H1 (cell line): ENCODE measurements around the gene NEU2. TPM values are rescaled to one million over a fixed set of nuclear protein-coding genes. Genes with fewer than 3 reads are reported as not detected.

Experiments used
- CTCF ChIA-PET: fragments of 300-600 bp; sonication (Branson Sonifier 250); formaldehyde crosslinking; loops from one replicate; lab custom pipeline; 2021; ENCODE audit not compliant: partially characterized antibody; lab: Charles Lee
- POLR2A ChIA-PET: fragments of 300-600 bp; sonication (Branson Sonifier 250); formaldehyde crosslinking; loops from one replicate; lab custom pipeline; 2021; ENCODE audit warnings: inconsistent platforms; ENCODE audit not compliant: partially characterized antibody; lab: Charles Lee
- DNase-seq, 2 experiments: peaks; one replicate each; pipeline versions ENCODE4 v3.0.0 to v3.0.0-alpha.2; 2010 to 2022; ENCODE audit warnings: low spot score in 2 of 2, low read depth in 1 of 2, mixed read lengths in 1 of 2
- FAIRE-seq: peaks from 2 replicates; lab custom pipeline; 2011; peaks lifted over from hg19 to GRCh38; lab: Jason Lieb, UNC
- H2AFZ ChIP-seq: 2 replicates; pipeline ENCODE4 v1.8.1; 2012; ENCODE audit warnings: low read length, inconsistent platforms
- H2AK5ac ChIP-seq: 2 replicates; pipeline ENCODE4 v1.6.1; 2013; ENCODE audit warnings: low read depth, low read length
- H2BK120ac ChIP-seq: replicated peaks from 2 replicates; pipeline ENCODE3; 2013; ENCODE audit warnings: low read depth, low read length, inconsistent platforms
- H2BK12ac ChIP-seq: 2 replicates; pipeline ENCODE4 v1.6.1; 2013; ENCODE audit warnings: low read depth, low read length
- H2BK15ac ChIP-seq: 2 replicates; pipeline ENCODE4 v1.6.1; 2013; ENCODE audit warnings: low read length
- H2BK20ac ChIP-seq: 2 replicates; pipeline ENCODE4 v1.6.1; 2013; ENCODE audit warnings: low read length
- H2BK5ac ChIP-seq: 2 replicates; pipeline ENCODE4 v1.6.1; 2013; ENCODE audit warnings: low read depth, low read length
- H3K14ac ChIP-seq: 2 replicates; pipeline ENCODE4 v1.6.1; 2013; ENCODE audit warnings: inconsistent platforms; ENCODE audit not compliant: insufficient read length
- H3K18ac ChIP-seq: 2 replicates; pipeline ENCODE4 v1.6.1; 2013; ENCODE audit warnings: low read length; ENCODE audit errors: extremely low read depth
- H3K23ac ChIP-seq: 2 replicates; pipeline ENCODE4 v1.6.1; 2013; ENCODE audit warnings: inconsistent platforms; ENCODE audit not compliant: insufficient read length
- H3K23me2 ChIP-seq: 2 replicates; pipeline ENCODE4 v1.6.1; 2013; ENCODE audit warnings: low read depth, low read length
- H3K27ac ChIP-seq: 2 replicates; pipeline ENCODE4 v1.6.1; 2011; ENCODE audit warnings: low read depth, low read length, inconsistent platforms
- H3K27me3 ChIP-seq, 4 experiments: replicated peaks in 1 of 4; 1 replicate in 1 of 4; 2 replicates in 3 of 4; pipeline versions ENCODE4 v1.6.1 to v1.8.1; 2011 to 2013; ENCODE audit warnings: low read length in 3 of 4, mild to moderate bottlenecking in 3 of 4, inconsistent platforms in 2 of 4, mixed read lengths in 2 of 4, moderate library complexity in 1 of 4; ENCODE audit not compliant: control insufficient read depth in 3 of 4, insufficient read depth in 3 of 4; ENCODE audit errors: extremely low read depth in 1 of 4
- H3K36me3 ChIP-seq, 4 experiments: 2 replicates each; pipeline versions ENCODE4 v1.6.1 to v1.8.1; 2011 to 2013; ENCODE audit warnings: mild to moderate bottlenecking in 4 of 4, low read length in 3 of 4, moderate library complexity in 2 of 4, control low read depth in 1 of 4, inconsistent platforms in 1 of 4; ENCODE audit not compliant: insufficient read depth in 4 of 4, control insufficient read depth in 2 of 4
- H3K4ac ChIP-seq: replicated peaks from 2 replicates; pipeline ENCODE3; 2013; ENCODE audit warnings: low read length, low read depth, mixed read lengths, inconsistent platforms; ENCODE audit not compliant: insufficient read length
- H3K4me1 ChIP-seq, 4 experiments: replicated peaks in 1 of 4; 1 replicate in 1 of 4; 2 replicates in 3 of 4; pipeline versions ENCODE4 v1.6.1 to v1.8.1; 2011 to 2013; ENCODE audit warnings: low read length in 3 of 4, inconsistent platforms in 2 of 4, mixed read lengths in 1 of 4; ENCODE audit not compliant: insufficient read depth in 4 of 4, control insufficient read depth in 3 of 4
- H3K4me2 ChIP-seq, 2 experiments: 2 replicates each; pipeline versions ENCODE4 v1.6.1 to v1.8.1; 2011 to 2013; ENCODE audit warnings: low read depth in 2 of 2, low read length in 2 of 2, control low read depth in 1 of 2, inconsistent platforms in 1 of 2, mild to moderate bottlenecking in 1 of 2; ENCODE audit not compliant: insufficient read depth in 1 of 2
- H3K4me3 ChIP-seq, 4 experiments: fragments of 200-600, 300-600 bp in 1 of 4; sonication (generic), shearing (Covaris generic), sonication (Bioruptor Twin) in 1 of 4; 2 replicates each; pipeline versions ENCODE4 v1.5.1 to v1.8.1; 2011 to 2016; ENCODE audit warnings: low read length in 4 of 4, low read depth in 3 of 4, control low read depth in 2 of 4, inconsistent platforms in 2 of 4, mild to moderate bottlenecking in 2 of 4, mixed read lengths in 1 of 4, moderate library complexity in 1 of 4; ENCODE audit not compliant: insufficient read depth in 2 of 4; ENCODE audit errors: extremely low read depth in 1 of 4
- H3K56ac ChIP-seq: replicated peaks from 2 replicates; pipeline ENCODE3; 2013; ENCODE audit warnings: low read depth, mild to moderate bottlenecking, mixed read lengths, low read length, inconsistent platforms; ENCODE audit not compliant: insufficient read length
- H3K79me1 ChIP-seq: 2 replicates; pipeline ENCODE4 v1.6.1; 2013; ENCODE audit warnings: low read depth, low read length, control low read depth
- H3K79me2 ChIP-seq, 2 experiments: 2 replicates each; pipeline versions ENCODE4 v1.6.1 to v1.8.1; 2012 to 2013; ENCODE audit warnings: low read length in 2 of 2, mild to moderate bottlenecking in 2 of 2, inconsistent platforms in 1 of 2; ENCODE audit not compliant: insufficient read depth in 2 of 2, control insufficient read depth in 1 of 2
- H3K9ac ChIP-seq, 4 experiments: replicated peaks in 1 of 4; 1 replicate in 1 of 4; 2 replicates in 3 of 4; pipeline versions ENCODE4 v1.6.1 to v1.8.1; 2011 to 2013; ENCODE audit warnings: low read depth in 3 of 4, low read length in 3 of 4, control low read depth in 2 of 4, mild to moderate bottlenecking in 2 of 4, moderate library complexity in 2 of 4, inconsistent platforms in 1 of 4; ENCODE audit errors: extremely low read depth in 1 of 4
- H3K9me3 ChIP-seq, 2 experiments: 2 replicates each; pipeline versions ENCODE4 v1.6.1 to v1.8.1; 2012 to 2013; ENCODE audit warnings: mild to moderate bottlenecking in 2 of 2, moderate library complexity in 2 of 2, control low read depth in 1 of 2, inconsistent platforms in 1 of 2, low read depth in 1 of 2, low read length in 1 of 2, mixed read lengths in 1 of 2; ENCODE audit not compliant: insufficient read depth in 2 of 2
- H4K20me1 ChIP-seq, 2 experiments: replicated peaks in 1 of 2; 2 replicates each; pipeline versions ENCODE3 to v1.8.1; 2011 to 2013; ENCODE audit warnings: inconsistent platforms in 2 of 2, low read length in 2 of 2, mild to moderate bottlenecking in 1 of 2; ENCODE audit not compliant: insufficient read depth in 2 of 2, control insufficient read depth in 1 of 2
- H4K5ac ChIP-seq: 2 replicates; pipeline ENCODE4 v1.6.1; 2013; ENCODE audit warnings: low read length, low read depth, mixed read lengths, inconsistent platforms; ENCODE audit not compliant: insufficient read length
- H4K8ac ChIP-seq: 2 replicates; pipeline ENCODE4 v1.8.0; 2013; ENCODE audit warnings: mild to moderate bottlenecking, moderate library complexity, low read length, inconsistent platforms; ENCODE audit not compliant: insufficient read depth; ENCODE audit errors: extremely low read depth
- H4K91ac ChIP-seq: replicated peaks from 2 replicates; pipeline ENCODE3; 2013; ENCODE audit warnings: low read length, mixed read lengths, inconsistent platforms; ENCODE audit not compliant: insufficient read length
- BRCA1 ChIP-seq: IDR thresholded peaks from 2 replicates; pipeline ENCODE4 v1.6.1; 2012; ENCODE audit warnings: low read depth, low read length, improper control_type of control experiment
- CHD2 ChIP-seq: IDR thresholded peaks from 2 replicates; pipeline ENCODE4 v1.6.1; 2012; ENCODE audit warnings: low read length, improper control_type of control experiment
- FOSL1 ChIP-seq: IDR thresholded peaks from 2 replicates; pipeline ENCODE4 v1.6.1; 2011; ENCODE audit warnings: mild to moderate bottlenecking, low read depth, low read length, moderate library complexity; ENCODE audit not compliant: insufficient read depth
- JUND ChIP-seq: IDR thresholded peaks from 2 replicates; pipeline ENCODE4 v1.6.1; 2011; ENCODE audit warnings: mild to moderate bottlenecking, improper control_type of control experiment, low read length
- KDM4A ChIP-seq: IDR thresholded peaks from one replicate; pipeline ENCODE4 v1.7.1; 2012; ENCODE audit warnings: low read depth, mild to moderate bottlenecking, moderate library complexity, low read length, inconsistent platforms; ENCODE audit not compliant: severe bottlenecking
- PHF8 ChIP-seq: fragments of 200-600 bp; sonication (generic); conservative IDR thresholded peaks from 2 replicates; pipeline ENCODE4 v1.7.1; 2012; ENCODE audit warnings: low read depth, mild to moderate bottlenecking, inconsistent platforms, low read length, moderate library complexity
- RAD21 ChIP-seq, 2 experiments: IDR thresholded peaks in 1 of 2; conservative IDR thresholded peaks in 1 of 2; 2 replicates each; pipeline ENCODE4 v1.6.1; 2011; ENCODE audit warnings: low read depth in 2 of 2, low read length in 2 of 2, improper control_type of control experiment in 1 of 2, inconsistent platforms in 1 of 2, mild to moderate bottlenecking in 1 of 2, moderate library complexity in 1 of 2
- RNF2 ChIP-seq: fragments of 200-900, 300-1000 bp; sonication (generic); IDR thresholded peaks from 2 replicates; pipeline ENCODE4 v1.7.1; 2016; ENCODE audit warnings: borderline replicate concordance, low read depth, mild to moderate bottlenecking, antibody characterized with exemption, low read length; ENCODE audit not compliant: poor library complexity, severe bottlenecking; ENCODE audit errors: missing control alignments
- SIN3A ChIP-seq, 2 experiments: IDR thresholded peaks in 1 of 2; conservative IDR thresholded peaks in 1 of 2; 2 replicates each; pipeline ENCODE4 v1.6.1; 2011 to 2012; ENCODE audit warnings: low read length in 2 of 2, improper control_type of control experiment in 1 of 2, low read depth in 1 of 2, mild to moderate bottlenecking in 1 of 2
- SP1 ChIP-seq: IDR thresholded peaks from 2 replicates; pipeline ENCODE4 v1.6.1; 2011; ENCODE audit warnings: low read depth, low read length
- TEAD4 ChIP-seq: IDR thresholded peaks from 2 replicates; pipeline ENCODE4 v1.6.1; 2012; ENCODE audit warnings: low read depth, low read length, inconsistent platforms, mixed read lengths
- YY1 ChIP-seq: IDR thresholded peaks from 2 replicates; pipeline ENCODE4 v1.6.1; 2011; ENCODE audit warnings: low read depth, mild to moderate bottlenecking, low read length
- WGBS, 2 experiments: shearing (Covaris generic) in 1 of 2; methylation state at CpG; one replicate each; pipeline versions ENCODE4 v1.1.6 to v1.1.7; 2013 to 2015; ENCODE audit warnings: low lambda C conversion rate in 2 of 2, mixed read lengths in 2 of 2, inconsistent platforms in 1 of 2, low coverage in 1 of 2, missing lambda C conversion rate in 1 of 2; ENCODE audit not compliant: insufficient replicate concordance in 2 of 2, insufficient coverage in 1 of 2, insufficient read length in 1 of 2; ENCODE audit errors: extremely low coverage in 1 of 2, missing lambda C conversion rate in 1 of 2; 5-methylcytosine and 5-hydroxymethylcytosine counted together
- polyA plus RNA-seq, 7 experiments: library from polyadenylated mRNA; depleted of rRNA in 3 of 7; stranded (reverse) in 5 of 7; unstranded in 2 of 7; fragments of >200 nt in 5 of 7; fragments of 200-250 nt in 2 of 7; gene quantifications; 1 replicate in 5 of 7; 2 replicates in 1 of 7; 4 replicates in 1 of 7; pipeline versions ENCODE4 v1.2.1 to v1.2.3, GENCODE V29; 2011 to 2013; ENCODE audit warnings: missing spikeins in 2 of 7, mixed read lengths in 2 of 7
- total RNA-seq: library from RNA; stranded (reverse); fragmentation: NEBNext Ultra II Directional; extraction: Animal tissue kit (Norgen Biotek cat#: 25700); gene quantifications from 2 replicates; pipeline ENCODE4 v1.2.1, GENCODE V29; 2021
- TF ChIP-seq, protein P1 (sequence below): IDR thresholded peaks from 2 replicates; pipeline ENCODE4 v1.6.1; 2011; ENCODE audit warnings: low read length, improper control_type of control experiment

The NEU2 gene
- total and polyA plus RNA-seq, 2 of the 8 experiments (the other 6 are each of a cell fraction or from before 2014, with no cell fraction given): 0.12 TPM; not detected in 1

DNA sequence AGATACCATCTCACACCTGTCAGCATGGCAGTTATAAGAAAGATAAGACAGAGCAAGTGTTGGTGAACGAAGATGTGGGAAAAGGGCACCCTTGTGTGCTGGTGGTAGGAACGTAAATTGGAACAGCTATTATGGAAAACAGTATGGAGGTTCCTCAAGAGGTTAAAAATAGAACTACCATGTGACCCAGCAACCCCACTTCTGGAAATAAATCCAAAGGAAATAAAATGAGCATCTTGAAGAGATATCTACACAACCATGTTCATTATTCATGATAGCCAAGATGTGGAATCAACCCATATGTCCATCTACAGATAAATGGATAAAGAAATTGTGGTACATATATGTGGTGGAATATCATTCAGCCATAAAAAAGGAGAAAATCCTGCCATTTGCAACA lies 46.3 kb upstream of the NEU2 start:
- POLR2A ChIA-PET: no interaction called here
- no peak for TF ChIP-seq YY1
- TF ChIP-seq JUND: no peak
- TF ChIP-seq, protein P1, sequence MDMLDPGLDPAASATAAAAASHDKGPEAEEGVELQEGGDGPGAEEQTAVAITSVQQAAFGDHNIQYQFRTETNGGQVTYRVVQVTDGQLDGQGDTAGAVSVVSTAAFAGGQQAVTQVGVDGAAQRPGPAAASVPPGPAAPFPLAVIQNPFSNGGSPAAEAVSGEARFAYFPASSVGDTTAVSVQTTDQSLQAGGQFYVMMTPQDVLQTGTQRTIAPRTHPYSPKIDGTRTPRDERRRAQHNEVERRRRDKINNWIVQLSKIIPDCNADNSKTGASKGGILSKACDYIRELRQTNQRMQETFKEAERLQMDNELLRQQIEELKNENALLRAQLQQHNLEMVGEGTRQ: no peak
- TF ChIP-seq RNF2: no peak
- TF ChIP-seq BRCA1: no peak
- no peak for TF ChIP-seq SIN3A (conservative IDR thresholded peaks at IDR 0.05 in 1 of 2, IDR thresholded peaks at IDR 0.05 in 1 of 2; ENCODE audit: low read depth in 1 of 2, low read length in 2 of 2)
- no peak for TF ChIP-seq RAD21 (IDR thresholded peaks at IDR 0.05 in 1 of 2, conservative IDR thresholded peaks at IDR 0.05 in 1 of 2; ENCODE audit: low read depth in 2 of 2, low read length in 2 of 2)
- TF ChIP-seq TEAD4: no peak
- no peak for TF ChIP-seq PHF8
- no peak for TF ChIP-seq CHD2
- TF ChIP-seq FOSL1: no peak
- TF ChIP-seq KDM4A: no peak
- TF ChIP-seq SP1: no peak

More for the DNA sequence above, 46.3 kb upstream of the NEU2 start:
- Histone ChIP-seq H2BK120ac (no peak overlapping the region), H2BK12ac (no peak overlapping the region), H3K9ac (no peak overlapping the region), H3K4me1 (peaks cover 0 to 13% (median 8%) of the 10 kb centered on the region in 4 experiments; a peak in 5 of 7 replicates), H4K20me1 (no peaks in the 10 kb centered on the region), H2BK5ac (no peak overlapping the region), H3K36me3 (no peaks in the 10 kb centered on the region), H3K14ac (no peak overlapping the region), H3K4me2 (no peak overlapping the region), H3K79me1 (no peaks in the 10 kb centered on the region), H2AFZ (no peak overlapping the region), H3K79me2 (no peaks in the 10 kb centered on the region), H3K23ac (no peak overlapping the region), H3K4me3 (no peak overlapping the region), H3K18ac (no peak overlapping the region), H3K4ac (no peak overlapping the region), H4K5ac (no peak overlapping the region), H3K9me3 (no peaks in the 10 kb centered on the region), H3K27ac (no peak overlapping the region), H2AK5ac (no peak overlapping the region), H2BK15ac (no peak overlapping the region), H3K27me3 (no peaks in the 10 kb centered on the region; a peak in 1 of 7 replicates), H3K23me2 (no peaks in the 10 kb centered on the region; the same call in 1 of the 2 replicates), H2BK20ac (no peak overlapping the region), H4K8ac (no peak overlapping the region), H3K56ac (no peak overlapping the region), H4K91ac (no peak overlapping the region)
- CTCF ChIA-PET: interaction anchor here (10.9 kb wide), 1 partner anchor 45 kb away, joined by 70 read pairs; the partner anchor contains the start of gene NEU2
- FAIRE-seq (no peak), DNase-seq (no peak)
- 94% methylated on average over 2 of the region's 2 CpGs; no CpG with 5 or more reads in 1 of the 2 experiments for WGBS, 2 experiments
